WERI-Rb-1 (cell line): ENCODE data around the gene TAS2R9.

Source experiments
- DNase-seq: peaks from one replicate; pipeline ENCODE4 v3.0.0-alpha.2; 2020
- H3K27ac ChIP-seq: fragments of 250-450 bp; sonication (Bioruptor Pico); 2 replicates; pipeline ENCODE4 v1.5.1; 2020; ENCODE audit warnings: mild to moderate bottlenecking, moderate library complexity
- H3K27me3 ChIP-seq: fragments of 250-450 bp; sonication (Bioruptor Pico); 2 replicates; pipeline ENCODE4 v1.5.1; 2021; ENCODE audit warnings: mild to moderate bottlenecking, low read depth, moderate library complexity; ENCODE audit not compliant: insufficient read depth, severe bottlenecking
- H3K36me3 ChIP-seq: fragments of 250-450 bp; sonication (Bioruptor Pico); 2 replicates; pipeline ENCODE4 v1.5.1; 2020; ENCODE audit warnings: mild to moderate bottlenecking, moderate library complexity
- H3K4me3 ChIP-seq: 2 replicates; pipeline ENCODE4 v1.5.1; 2011; ENCODE audit warnings: low read depth, mild to moderate bottlenecking, control low read depth, low read length
- H3K9me3 ChIP-seq: fragments of 250-450 bp; sonication (Bioruptor Pico); 2 replicates; pipeline ENCODE4 v1.5.1; 2021; ENCODE audit warnings: mild to moderate bottlenecking, moderate library complexity; ENCODE audit not compliant: severe bottlenecking
- TF ChIP-seq, protein P1 (sequence below): IDR thresholded peaks from 2 replicates; pipeline ENCODE4 v1.5.1; 2011; ENCODE audit warnings: low read depth, mild to moderate bottlenecking, control low read depth, inconsistent platforms, low read length

The TAS2R9 gene

DNA sequence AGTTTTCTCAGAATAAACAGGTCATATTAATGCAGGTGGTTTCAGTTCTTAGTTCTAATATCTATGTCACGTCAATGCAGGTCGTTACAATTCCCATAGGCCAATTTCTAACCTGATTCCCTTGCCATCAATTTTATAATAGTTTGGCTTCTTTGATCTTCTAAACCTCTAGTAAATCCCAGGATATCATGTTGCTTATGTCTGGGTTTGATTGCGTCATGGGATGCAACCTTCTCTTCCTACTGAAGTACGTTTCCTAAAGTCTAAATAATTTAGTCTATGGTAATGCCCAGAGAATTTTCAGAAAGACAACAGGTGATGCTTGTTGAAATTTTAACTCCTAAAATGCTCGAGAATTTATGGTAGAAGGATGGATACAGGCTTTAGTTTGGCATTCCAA, 26.7 kb downstream of the TAS2R9 start:
- Histone ChIP-seq H3K36me3 (no peaks in the 10 kb centered on the region), H3K27me3 (no peaks in the 10 kb centered on the region), H3K9me3 (no peaks in the 10 kb centered on the region), H3K27ac (no peak overlapping the region), H3K4me3 (no peak overlapping the region)
- DNase-seq: no peak
- TF ChIP-seq, protein P1, sequence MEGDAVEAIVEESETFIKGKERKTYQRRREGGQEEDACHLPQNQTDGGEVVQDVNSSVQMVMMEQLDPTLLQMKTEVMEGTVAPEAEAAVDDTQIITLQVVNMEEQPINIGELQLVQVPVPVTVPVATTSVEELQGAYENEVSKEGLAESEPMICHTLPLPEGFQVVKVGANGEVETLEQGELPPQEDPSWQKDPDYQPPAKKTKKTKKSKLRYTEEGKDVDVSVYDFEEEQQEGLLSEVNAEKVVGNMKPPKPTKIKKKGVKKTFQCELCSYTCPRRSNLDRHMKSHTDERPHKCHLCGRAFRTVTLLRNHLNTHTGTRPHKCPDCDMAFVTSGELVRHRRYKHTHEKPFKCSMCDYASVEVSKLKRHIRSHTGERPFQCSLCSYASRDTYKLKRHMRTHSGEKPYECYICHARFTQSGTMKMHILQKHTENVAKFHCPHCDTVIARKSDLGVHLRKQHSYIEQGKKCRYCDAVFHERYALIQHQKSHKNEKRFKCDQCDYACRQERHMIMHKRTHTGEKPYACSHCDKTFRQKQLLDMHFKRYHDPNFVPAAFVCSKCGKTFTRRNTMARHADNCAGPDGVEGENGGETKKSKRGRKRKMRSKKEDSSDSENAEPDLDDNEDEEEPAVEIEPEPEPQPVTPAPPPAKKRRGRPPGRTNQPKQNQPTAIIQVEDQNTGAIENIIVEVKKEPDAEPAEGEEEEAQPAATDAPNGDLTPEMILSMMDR: no peak

DNA sequence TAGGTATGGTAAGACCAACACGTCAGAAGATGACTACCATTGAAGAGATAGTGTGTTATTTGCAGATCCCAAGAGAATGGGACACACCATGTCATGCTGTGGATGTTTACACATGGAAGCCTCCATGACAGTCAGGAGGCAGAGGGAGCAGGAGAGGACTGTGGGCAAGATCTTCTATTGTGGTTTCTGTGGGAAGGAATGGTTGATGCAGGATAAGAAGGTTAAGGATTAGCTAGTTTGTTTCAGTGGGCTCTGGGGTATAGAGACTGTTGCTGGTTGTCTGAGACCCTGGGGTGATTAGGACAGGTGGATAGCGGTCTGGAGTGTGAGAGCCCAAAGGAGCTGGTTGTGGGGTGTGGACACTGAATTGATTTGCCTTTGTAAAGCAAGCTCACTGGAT, 30.9 kb downstream of the TAS2R9 start:
- Histone ChIP-seq H3K36me3 (no peaks in the 10 kb centered on the region), H3K27ac (no peak overlapping the region), H3K27me3 (no peaks in the 10 kb centered on the region), H3K4me3 (no peak overlapping the region), H3K9me3 (no peaks in the 10 kb centered on the region)
- TF ChIP-seq, protein P1: no peak
- no peak for DNase-seq

DNA sequence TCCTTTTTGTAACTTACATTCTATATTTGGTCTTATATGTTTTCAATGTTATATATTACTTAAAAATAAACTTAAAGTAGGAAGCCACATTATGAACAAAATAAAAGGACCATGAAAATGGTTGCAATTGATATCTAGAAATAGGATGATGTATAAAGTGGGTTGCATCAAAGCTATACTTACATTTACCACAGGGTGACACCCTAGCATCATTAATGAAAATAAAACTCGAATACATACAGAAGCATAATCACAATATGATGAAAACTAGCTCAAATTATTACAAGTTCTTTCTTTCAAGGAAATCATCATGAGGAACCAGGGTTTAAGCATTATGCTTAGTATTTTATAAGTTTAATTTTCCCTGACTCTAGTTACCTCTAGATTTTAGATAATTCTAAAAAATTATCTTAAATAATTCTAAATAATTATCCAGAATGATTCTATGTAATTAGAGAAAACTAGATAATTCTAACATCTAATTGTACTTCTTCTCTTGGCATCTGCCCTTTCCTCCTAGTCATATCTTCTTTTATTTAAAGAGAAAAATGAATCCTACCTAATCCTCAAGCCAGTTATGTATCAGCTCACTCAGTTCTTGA, 38.7 kb downstream of the TAS2R9 start:
- no peak overlapping the region for H3K4me3 ChIP-seq
- no peak for DNase-seq
- TF ChIP-seq, protein P1: peak; percentile 26; the same call in 1 of the 2 replicates

DNA sequence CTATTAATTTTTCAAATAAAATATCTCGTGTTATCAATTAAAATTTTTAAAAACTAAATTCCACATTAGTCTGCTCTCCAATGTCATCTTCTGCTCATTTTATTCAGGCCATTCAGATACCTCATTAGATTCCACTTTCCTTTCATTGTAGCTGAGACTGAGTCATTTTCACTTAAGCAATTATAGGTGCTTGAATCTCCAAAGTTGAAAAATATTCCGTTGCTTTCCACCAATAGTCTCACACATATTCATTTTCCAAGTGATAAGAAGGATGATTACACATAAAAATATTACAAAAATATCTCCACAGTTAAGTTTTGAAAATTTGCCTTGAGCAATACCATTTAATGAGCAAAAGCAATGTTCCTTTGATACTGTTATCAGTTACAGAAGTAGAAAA, 50.3 kb downstream of the TAS2R9 start:
- no peak for DNase-seq

More for the DNA sequence above, 38.7 kb downstream of the TAS2R9 start:
- no peak overlapping the region for H3K27ac ChIP-seq
- H3K27me3 ChIP-seq: no peaks in the 10 kb centered on the region
- H3K9me3 ChIP-seq: no peaks in the 10 kb centered on the region
- no peaks in the 10 kb centered on the region for H3K36me3 ChIP-seq

More for the DNA sequence above, 50.3 kb downstream of the TAS2R9 start:
- Histone ChIP-seq H3K36me3 (no peaks in the 10 kb centered on the region), H3K27me3 (no peaks in the 10 kb centered on the region), H3K4me3 (no peak overlapping the region), H3K9me3 (peaks cover 6% of the 10 kb centered on the region), H3K27ac (no peak overlapping the region)
- TF ChIP-seq, protein P1: no peak
